CD14-positive monocyte (primary cell): ENCODE data around the gene ANKRD49. TPM values are rescaled to one million over a fixed set of nuclear protein-coding genes. Genes with fewer than 3 reads are reported as not detected.

ENCODE experiments used
- DNase-seq, 3 donors: peaks; one replicate each; pipeline ENCODE4 v3.0.0-alpha.2; 2011 to 2022
- H2AFZ ChIP-seq: 2 replicates; pipeline ENCODE4 v1.6.0; 2012; ENCODE audit warnings: mild to moderate bottlenecking, low read depth, low read length, inconsistent platforms; ENCODE audit not compliant: insufficient read depth, poor library complexity, severe bottlenecking
- H3K27ac ChIP-seq, 2 donors: 1 replicate in 1 of 2; 2 replicates in 1 of 2; pipeline ENCODE4 v1.5.1; 2012 to 2013; ENCODE audit warnings: low read length in 2 of 2, control low read depth in 1 of 2, inconsistent platforms in 1 of 2, low read depth in 1 of 2, mild to moderate bottlenecking in 1 of 2
- H3K27me3 ChIP-seq, 2 donors: one replicate each; pipeline versions ENCODE4 v1.6.0 to v1.6.1; 2011 to 2013; ENCODE audit warnings: low read length in 2 of 2; ENCODE audit not compliant: control insufficient read depth in 2 of 2, insufficient read depth in 2 of 2
- H3K36me3 ChIP-seq, 2 donors: replicated peaks in 1 of 2; 1 replicate in 1 of 2; 2 replicates in 1 of 2; pipeline versions ENCODE4 v1.5.1 to v1.6.1; 2012 to 2013; ENCODE audit warnings: low read length in 2 of 2, control low read depth in 1 of 2, inconsistent platforms in 1 of 2, mild to moderate bottlenecking in 1 of 2; ENCODE audit not compliant: insufficient read depth in 2 of 2, control insufficient read depth in 1 of 2
- H3K4me1 ChIP-seq, 2 donors: 1 replicate in 1 of 2; 2 replicates in 1 of 2; pipeline versions ENCODE4 v1.5.1 to v1.6.1; 2012 to 2013; ENCODE audit warnings: low read length in 2 of 2, control low read depth in 1 of 2, inconsistent platforms in 1 of 2, mild to moderate bottlenecking in 1 of 2, moderate library complexity in 1 of 2; ENCODE audit not compliant: insufficient read depth in 2 of 2, control insufficient read depth in 1 of 2
- H3K4me2 ChIP-seq: replicated peaks from 2 replicates; pipeline ENCODE3; 2012; ENCODE audit warnings: low read length, moderate library complexity, mild to moderate bottlenecking; ENCODE audit not compliant: poor library complexity, severe bottlenecking; ENCODE audit errors: extremely low read depth
- H3K4me3 ChIP-seq, 3 experiments: fragments of 200-600 bp in 1 of 3; sonication (generic) in 1 of 3; replicated peaks in 1 of 3; 1 replicate in 2 of 3; 2 replicates in 1 of 3; pipeline ENCODE4 v1.5.1; 2011 to 2013; ENCODE audit warnings: low read length in 3 of 3, mild to moderate bottlenecking in 3 of 3, control low read depth in 2 of 3, low read depth in 2 of 3, inconsistent platforms in 1 of 3, moderate library complexity in 1 of 3
- H3K79me2 ChIP-seq: 2 replicates; pipeline ENCODE4 v1.6.0; 2012; ENCODE audit warnings: mild to moderate bottlenecking, control low read depth, inconsistent platforms, low read length, moderate library complexity; ENCODE audit not compliant: insufficient read depth
- H3K9ac ChIP-seq: 2 replicates; pipeline ENCODE4 v1.6.0; 2017; ENCODE audit warnings: low read length, mild to moderate bottlenecking; ENCODE audit not compliant: insufficient read depth, poor library complexity, severe bottlenecking
- H3K9me3 ChIP-seq, 2 donors: replicated peaks in 1 of 2; 1 replicate in 1 of 2; 2 replicates in 1 of 2; pipeline versions ENCODE4 v1.5.1 to v1.6.1; 2012 to 2013; ENCODE audit warnings: low read length in 2 of 2, control low read depth in 1 of 2; ENCODE audit not compliant: control insufficient read depth in 1 of 2, insufficient read depth in 1 of 2
- H4K20me1 ChIP-seq: 2 replicates; pipeline ENCODE4 v1.6.0; 2012; ENCODE audit warnings: mild to moderate bottlenecking, low read length, control low read depth, moderate library complexity; ENCODE audit not compliant: insufficient read depth
- H3K27ac Mint-ChIP-seq, 7 donors: one replicate each; pipeline ENCODE4 v1.8.0; 2020; ENCODE audit warnings: mild to moderate bottlenecking in 7 of 7, mixed read lengths in 7 of 7, moderate library complexity in 6 of 7, inconsistent platforms in 2 of 7
- H3K27me3 Mint-ChIP-seq, 3 donors: one replicate each; pipeline ENCODE4 v1.8.0; 2021 to 2022; ENCODE audit warnings: low read depth in 3 of 3, mild to moderate bottlenecking in 3 of 3, mixed read lengths in 3 of 3, moderate library complexity in 3 of 3, inconsistent platforms in 1 of 3
- H3K36me3 Mint-ChIP-seq, 2 donors: one replicate each; pipeline ENCODE4 v1.8.0; 2020; ENCODE audit warnings: mixed read lengths in 2 of 2, inconsistent platforms in 1 of 2, mild to moderate bottlenecking in 1 of 2
- H3K4me1 Mint-ChIP-seq: one replicate; pipeline ENCODE4 v1.8.0; 2020; ENCODE audit warnings: mild to moderate bottlenecking, mixed read lengths
- H3K4me3 Mint-ChIP-seq, 2 donors: one replicate each; pipeline ENCODE4 v1.8.0; 2020; ENCODE audit warnings: mild to moderate bottlenecking in 2 of 2, mixed read lengths in 2 of 2, moderate library complexity in 1 of 2
- H3K9me3 Mint-ChIP-seq, 7 donors: one replicate each; pipeline ENCODE4 v1.8.0; 2020 to 2022; ENCODE audit warnings: mixed read lengths in 7 of 7, mild to moderate bottlenecking in 6 of 7, moderate library complexity in 6 of 7, inconsistent platforms in 2 of 7
- WGBS: methylation state at CpG from one replicate; pipeline ENCODE4 v1.1.5; 2013; ENCODE audit warnings: missing lambda C conversion rate; ENCODE audit not compliant: insufficient coverage; 5-methylcytosine and 5-hydroxymethylcytosine counted together
- intact Hi-C, 2 donors: fragments of 100-400 bp; cut with micrococcal nuclease; formaldehyde crosslinking; loops; one replicate each; pipeline versions ENCODE4 v1.15.0 to v1.15.1; 2023
- polyA plus RNA-seq, 3 donors: library from polyadenylated mRNA; depleted of rRNA in 1 of 3; unstranded in 2 of 3; stranded (reverse) in 1 of 3; fragments of 300-500 nt in 2 of 3; fragments of >200 nt in 1 of 3; fragmentation: Illumina TruSeq in 2 of 3; gene quantifications; 1 replicate in 2 of 3; 2 replicates in 1 of 3; pipeline ENCODE4 v1.2.3, GENCODE V29; 2012 to 2021
- TF ChIP-seq, protein P1 (sequence below): fragments of 200-600 bp; IDR thresholded peaks from one replicate; pipeline ENCODE4 v1.8.0; 2022; ENCODE audit warnings: antibody characterized with exemption, mild to moderate bottlenecking

ANKRD49 gene
- polyA plus RNA-seq, 3 donors = 12.0 to 13.1 (median 12.8) TPM

DNA sequence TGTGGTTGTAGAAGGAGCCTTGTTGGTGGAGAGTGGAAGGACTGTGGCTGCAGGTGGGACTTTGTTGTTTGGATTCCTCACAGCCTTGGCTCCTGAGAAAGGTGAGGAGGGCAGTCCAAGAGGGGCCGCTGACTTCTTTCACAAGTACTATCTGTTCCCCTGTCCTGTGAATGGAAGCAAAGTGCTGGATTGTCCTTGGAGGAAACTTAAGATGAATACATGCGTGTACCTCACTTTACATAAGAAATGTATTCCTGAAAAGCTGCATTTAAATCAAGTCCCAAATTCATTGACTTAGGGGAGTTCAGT lies 52.3 kb downstream of the ANKRD49 start:
- H3K9me3 Mint-ChIP-seq = peaks cover 0 to 2% (median 0%) of the 10 kb centered on the region in 7 donors
- Histone ChIP-seq H3K4me3 (peak overlapping the region; percentile 75 to 91 (median 91)), H4K20me1 (peaks cover 31% of the 10 kb centered on the region), H2AFZ (peak overlapping the region; percentile 88), H3K9ac (peak overlapping the region; percentile 93), H3K79me2 (peaks cover 97% of the 10 kb centered on the region), H3K36me3 (no peaks in the 10 kb centered on the region), H3K9me3 (no peaks in the 10 kb centered on the region), H3K27ac (peak overlapping the region; percentile 96 to 99), H3K27me3 (no peaks in the 10 kb centered on the region), H3K4me2 (peak overlapping the region; percentile 93), H3K4me1 (peaks cover 69% of the 10 kb centered on the region in 2 donors)
- H3K27me3 Mint-ChIP-seq = peaks cover 0 to 2% (median 0%) of the 10 kb centered on the region in 3 donors
- TF ChIP-seq, protein P1, sequence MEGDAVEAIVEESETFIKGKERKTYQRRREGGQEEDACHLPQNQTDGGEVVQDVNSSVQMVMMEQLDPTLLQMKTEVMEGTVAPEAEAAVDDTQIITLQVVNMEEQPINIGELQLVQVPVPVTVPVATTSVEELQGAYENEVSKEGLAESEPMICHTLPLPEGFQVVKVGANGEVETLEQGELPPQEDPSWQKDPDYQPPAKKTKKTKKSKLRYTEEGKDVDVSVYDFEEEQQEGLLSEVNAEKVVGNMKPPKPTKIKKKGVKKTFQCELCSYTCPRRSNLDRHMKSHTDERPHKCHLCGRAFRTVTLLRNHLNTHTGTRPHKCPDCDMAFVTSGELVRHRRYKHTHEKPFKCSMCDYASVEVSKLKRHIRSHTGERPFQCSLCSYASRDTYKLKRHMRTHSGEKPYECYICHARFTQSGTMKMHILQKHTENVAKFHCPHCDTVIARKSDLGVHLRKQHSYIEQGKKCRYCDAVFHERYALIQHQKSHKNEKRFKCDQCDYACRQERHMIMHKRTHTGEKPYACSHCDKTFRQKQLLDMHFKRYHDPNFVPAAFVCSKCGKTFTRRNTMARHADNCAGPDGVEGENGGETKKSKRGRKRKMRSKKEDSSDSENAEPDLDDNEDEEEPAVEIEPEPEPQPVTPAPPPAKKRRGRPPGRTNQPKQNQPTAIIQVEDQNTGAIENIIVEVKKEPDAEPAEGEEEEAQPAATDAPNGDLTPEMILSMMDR = no peak
- peaks cover 8% of the 10 kb centered on the region in 2 donors for H3K36me3 Mint-ChIP-seq
- peaks cover 65% of the 10 kb centered on the region for H3K4me1 Mint-ChIP-seq
- peak overlapping the region; percentile 92 to 97 (median 94) for H3K27ac Mint-ChIP-seq
- peak overlapping the region; percentile 99 to 100 for H3K4me3 Mint-ChIP-seq
- intact Hi-C loops = loop anchor here in 1 of 2 donors (5.0 kb wide), 1 partner anchor 36 kb away; no protein-coding TSS in a partner anchor
- WGBS = no CpG with 5 or more reads among the region's 2 CpGs
- no peak for DNase-seq

DNA sequence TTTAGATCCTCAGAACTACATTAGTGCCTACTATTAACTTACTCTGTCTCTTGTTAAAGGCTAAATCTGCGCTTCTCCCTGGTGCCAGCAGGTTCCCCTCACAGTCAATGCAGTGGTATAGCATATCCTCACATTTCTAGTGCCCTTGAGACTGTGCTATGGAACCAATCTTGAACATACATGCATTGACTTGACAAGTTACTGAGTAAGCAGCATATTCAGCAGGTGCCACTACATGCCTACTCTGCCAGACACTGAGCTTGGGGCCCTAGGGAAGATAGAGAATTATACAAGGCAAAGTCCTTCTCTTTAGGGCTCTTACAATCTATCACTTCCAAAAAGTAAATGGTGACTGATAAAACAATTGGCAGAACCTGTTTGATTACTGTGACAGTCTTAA lies 53.1 kb downstream of the ANKRD49 start:
- Histone ChIP-seq H3K4me1 (peaks cover 76 to 77% of the 10 kb centered on the region in 2 donors), H3K79me2 (peaks cover 97% of the 10 kb centered on the region), H3K9ac (no peak overlapping the region), H4K20me1 (peaks cover 31% of the 10 kb centered on the region), H2AFZ (no peak overlapping the region), H3K4me3 (peak overlapping the region; percentile 75 to 91 (median 91)), H3K27ac (peak overlapping the region in 1 of 2 donors; percentile 96), H3K9me3 (no peaks in the 10 kb centered on the region), H3K36me3 (no peaks in the 10 kb centered on the region), H3K4me2 (peak overlapping the region; percentile 93), H3K27me3 (no peaks in the 10 kb centered on the region)
- 29% methylated on average over 1 of the region's 1 CpG for whole genome bisulfite sequencing
- Mint-ChIP-seq H3K27ac (peak overlapping the region in 6 of 7 donors; percentile 68 to 94 (median 78)), H3K9me3 (peaks cover 0 to 2% (median 0%) of the 10 kb centered on the region in 7 donors), H3K4me3 (peak overlapping the region; percentile 99 to 100), H3K4me1 (peaks cover 70% of the 10 kb centered on the region), H3K27me3 (peaks cover 0 to 2% (median 0%) of the 10 kb centered on the region in 3 donors), H3K36me3 (peaks cover 8% of the 10 kb centered on the region in 2 donors)
- TF ChIP-seq, protein P1 = no peak
- no peak for DNase-seq
- intact Hi-C loops = loop anchor here in 1 of 2 donors (5.0 kb wide), 1 partner anchor 35 kb away; no protein-coding TSS in a partner anchor
